H9 (cell line): ENCODE data around the gene MAP3K1. TPM values are rescaled to one million over a fixed set of nuclear protein-coding genes. Genes with fewer than 3 reads are reported as not detected.

Experiments
- DNase-seq: peaks from one replicate; pipeline ENCODE4 v3.0.0-alpha.2; 2017
- H2AFZ ChIP-seq: one replicate; pipeline ENCODE4 v1.6.1; 2013; ENCODE audit warnings: mild to moderate bottlenecking, low read length, control low read depth, moderate library complexity
- H2AK5ac ChIP-seq: 2 replicates; pipeline ENCODE4 v1.6.1; 2013; ENCODE audit warnings: low read length, control low read depth, mixed read lengths; ENCODE audit not compliant: insufficient read length
- H2BK120ac ChIP-seq: one replicate; pipeline ENCODE4 v1.6.1; 2013; ENCODE audit warnings: low read depth, mild to moderate bottlenecking, low read length, control low read depth, inconsistent platforms; ENCODE audit not compliant: poor library complexity, severe bottlenecking
- H2BK12ac ChIP-seq: 2 replicates; pipeline ENCODE4 v1.6.1; 2013; ENCODE audit warnings: low read length, control low read depth, mixed read lengths, low read depth; ENCODE audit not compliant: insufficient read length
- H2BK15ac ChIP-seq: 2 replicates; pipeline ENCODE4 v1.6.1; 2013; ENCODE audit warnings: low read depth, low read length, control low read depth
- H2BK20ac ChIP-seq: one replicate; pipeline ENCODE4 v1.6.1; 2013; ENCODE audit warnings: low read depth, mild to moderate bottlenecking, low read length, control low read depth, inconsistent platforms; ENCODE audit not compliant: poor library complexity, severe bottlenecking
- H2BK5ac ChIP-seq: 2 replicates; pipeline ENCODE4 v1.6.1; 2013; ENCODE audit warnings: low read length, control low read depth, mixed read lengths; ENCODE audit not compliant: insufficient read length
- H3K14ac ChIP-seq: 2 replicates; pipeline ENCODE4 v1.6.1; 2013; ENCODE audit warnings: low read length, control low read depth; ENCODE audit not compliant: insufficient read depth
- H3K18ac ChIP-seq: 2 replicates; pipeline ENCODE4 v1.6.1; 2013; ENCODE audit warnings: low read depth, mild to moderate bottlenecking, mixed read lengths, low read length, control low read depth; ENCODE audit not compliant: insufficient read length
- H3K23ac ChIP-seq: 2 replicates; pipeline ENCODE4 v1.6.1; 2013; ENCODE audit warnings: low read length, control low read depth, mixed read lengths, low read depth; ENCODE audit not compliant: insufficient read length
- H3K23me2 ChIP-seq: 2 replicates; pipeline ENCODE4 v1.6.1; 2013; ENCODE audit warnings: low read depth, mild to moderate bottlenecking, mixed read lengths, low read length, control low read depth; ENCODE audit not compliant: insufficient read length, poor library complexity, severe bottlenecking
- H3K27ac ChIP-seq: 2 replicates; pipeline ENCODE4 v1.5.1; 2013; ENCODE audit warnings: low read length, control low read depth, mixed read lengths, low read depth; ENCODE audit not compliant: insufficient read length
- H3K27me3 ChIP-seq: 2 replicates; pipeline ENCODE4 v1.6.1; 2013; ENCODE audit warnings: low read length, control low read depth, inconsistent platforms; ENCODE audit not compliant: insufficient read depth
- H3K4ac ChIP-seq: 2 replicates; pipeline ENCODE4 v1.6.1; 2013; ENCODE audit warnings: low read depth, mild to moderate bottlenecking, control low read depth, inconsistent platforms, low read length, moderate library complexity
- H3K4me1 ChIP-seq: 2 replicates; pipeline ENCODE4 v1.6.1; 2013; ENCODE audit warnings: low read length, control low read depth, inconsistent platforms; ENCODE audit not compliant: insufficient read depth
- H3K4me2 ChIP-seq: 2 replicates; pipeline ENCODE4 v1.6.1; 2013; ENCODE audit warnings: low read length, control low read depth, mixed read lengths; ENCODE audit not compliant: insufficient read length, insufficient read depth
- H3K56ac ChIP-seq: 2 replicates; pipeline ENCODE4 v1.6.1; 2013; ENCODE audit warnings: low read depth, mild to moderate bottlenecking, mixed read lengths, low read length, control low read depth; ENCODE audit not compliant: insufficient read length
- H3K79me1 ChIP-seq: 2 replicates; pipeline ENCODE4 v1.6.1; 2013; ENCODE audit warnings: low read depth, mild to moderate bottlenecking, moderate library complexity, low read length, control low read depth, inconsistent platforms; ENCODE audit not compliant: insufficient read depth, poor library complexity, severe bottlenecking
- H3K79me2 ChIP-seq: 2 replicates; pipeline ENCODE4 v1.6.1; 2013; ENCODE audit warnings: low read length, control low read depth, inconsistent platforms; ENCODE audit not compliant: insufficient read depth
- H3K9ac ChIP-seq: 2 replicates; pipeline ENCODE4 v1.6.1; 2013; ENCODE audit warnings: low read length, control low read depth, mixed read lengths; ENCODE audit not compliant: insufficient read length; ENCODE audit errors: extremely low read depth
- H3K9me3 ChIP-seq: one replicate; pipeline ENCODE4 v1.6.1; 2013; ENCODE audit warnings: low read depth, low read length, inconsistent platforms; ENCODE audit not compliant: control insufficient read depth
- H3T11ph ChIP-seq: one replicate; pipeline ENCODE4 v1.6.1; 2013; ENCODE audit warnings: mild to moderate bottlenecking, low read length, control low read depth, inconsistent platforms
- H4K20me1 ChIP-seq: one replicate; pipeline ENCODE4 v1.6.1; 2013; ENCODE audit not compliant: control insufficient read depth, insufficient read length, insufficient read depth
- H4K5ac ChIP-seq: 2 replicates; pipeline ENCODE4 v1.6.1; 2013; ENCODE audit warnings: low read depth, mild to moderate bottlenecking, mixed read lengths, low read length, control low read depth; ENCODE audit not compliant: insufficient read length
- H4K8ac ChIP-seq: replicated peaks from 2 replicates; pipeline ENCODE4 v1.6.1; 2013; ENCODE audit warnings: low read length, control low read depth, mixed read lengths, low read depth; ENCODE audit not compliant: insufficient read length
- H4K91ac ChIP-seq: 2 replicates; pipeline ENCODE4 v1.6.1; 2013; ENCODE audit warnings: low read depth, mild to moderate bottlenecking, moderate library complexity, mixed read lengths, low read length, control low read depth; ENCODE audit not compliant: insufficient read length
- H3K27ac Mint-ChIP-seq, 3 experiments: 2 replicates in 2 of 3; 3 replicates in 1 of 3; pipeline ENCODE4 v1.8.0; 2020 to 2021; ENCODE audit warnings: mixed read lengths in 3 of 3, mild to moderate bottlenecking in 1 of 3, moderate library complexity in 1 of 3
- H3K27me3 Mint-ChIP-seq: 2 replicates; pipeline ENCODE4 v1.8.0; 2021; ENCODE audit warnings: low read depth, mild to moderate bottlenecking, moderate library complexity, mixed read lengths
- H3K36me3 Mint-ChIP-seq, 3 experiments: 2 replicates in 2 of 3; 3 replicates in 1 of 3; pipeline ENCODE4 v1.8.0; 2020 to 2021; ENCODE audit warnings: low read depth in 3 of 3, mixed read lengths in 3 of 3; ENCODE audit not compliant: insufficient read depth in 1 of 3
- H3K4me1 Mint-ChIP-seq, 2 experiments: 2 replicates each; pipeline ENCODE4 v1.8.0; 2020; ENCODE audit warnings: mixed read lengths in 2 of 2
- H3K4me3 Mint-ChIP-seq, 2 experiments: 2 replicates in 1 of 2; 3 replicates in 1 of 2; pipeline ENCODE4 v1.8.0; 2020 to 2021; ENCODE audit warnings: mild to moderate bottlenecking in 2 of 2, mixed read lengths in 2 of 2, moderate library complexity in 1 of 2
- H3K9me3 Mint-ChIP-seq, 2 experiments: 2 replicates in 1 of 2; 3 replicates in 1 of 2; pipeline ENCODE4 v1.8.0; 2020; ENCODE audit warnings: mild to moderate bottlenecking in 2 of 2, mixed read lengths in 2 of 2, moderate library complexity in 1 of 2
- WGBS: extraction: QIAGEN DNeasy Blood & Tissue Kit; methylation state at CpG from one replicate; pipeline ENCODE4 v1.1.7; 2013; ENCODE audit warnings: missing lambda C conversion rate, low lambda C conversion rate, mixed read lengths; ENCODE audit not compliant: insufficient read length; ENCODE audit errors: extremely low coverage; 5-methylcytosine and 5-hydroxymethylcytosine counted together
- total RNA-seq: library from RNA; stranded (reverse); gene quantifications from 2 replicates; pipeline ENCODE4 v1.2.1, GENCODE V29; 2021
- TF ChIP-seq, protein P1 (sequence below): fragments of 200-600 bp; sonication (generic); conservative IDR thresholded peaks from 3 replicates; pipeline ENCODE4 v1.8.0; 2021; ENCODE audit warnings: antibody characterized with exemption, mild to moderate bottlenecking

The MAP3K1 gene
- total RNA-seq, 1 experiment from 2014 or later: 11.1 TPM

DNA sequence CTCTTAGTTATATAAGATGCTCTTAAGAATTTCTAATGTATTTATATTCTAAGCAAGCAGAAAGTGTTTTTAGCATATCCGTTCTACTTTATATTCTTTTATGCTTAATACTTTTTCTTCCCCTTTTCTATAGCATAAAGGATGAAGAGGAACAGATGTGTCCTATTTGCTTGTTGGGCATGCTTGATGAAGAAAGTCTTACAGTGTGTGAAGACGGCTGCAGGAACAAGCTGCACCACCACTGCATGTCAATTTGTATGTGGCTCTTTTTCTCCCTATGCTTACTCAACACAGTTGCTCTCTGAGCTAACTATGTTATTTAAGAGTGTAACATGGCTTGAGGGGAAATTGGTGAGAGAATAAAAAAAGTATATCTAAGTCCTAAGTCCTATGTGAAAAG lies 56.4 kb downstream of the MAP3K1 start:
- Histone ChIP-seq H3K56ac (no peak overlapping the region), H2BK5ac (no peak overlapping the region), H2BK15ac (no peak overlapping the region), H3K23me2 (no peaks in the 10 kb centered on the region), H4K8ac (no peak overlapping the region), H2AFZ (no peak overlapping the region), H3K4me2 (no peak overlapping the region), H2BK12ac (no peak overlapping the region), H2AK5ac (no peak overlapping the region), H4K5ac (no peak overlapping the region), H4K20me1 (no peaks in the 10 kb centered on the region), H3K23ac (no peak overlapping the region), H2BK20ac (no peak overlapping the region), H3K4me1 (no peaks in the 10 kb centered on the region), H3K27me3 (no peaks in the 10 kb centered on the region), H3K27ac (no peak overlapping the region), H3K9me3 (no peaks in the 10 kb centered on the region), H3K9ac (no peak overlapping the region), H3K18ac (no peak overlapping the region), H3K4ac (no peak overlapping the region), H3K79me1 (no peaks in the 10 kb centered on the region), H3K79me2 (no peaks in the 10 kb centered on the region), H3T11ph (no peak overlapping the region), H3K14ac (no peak overlapping the region), H2BK120ac (no peak overlapping the region), H4K91ac (no peak overlapping the region)
- H3K27me3 Mint-ChIP-seq: no peaks in the 10 kb centered on the region
- H3K4me3 Mint-ChIP-seq: no peak overlapping the region
- no CpG with 5 or more reads among the region's 2 CpGs for WGBS
- H3K9me3 Mint-ChIP-seq: no peaks in the 10 kb centered on the region
- no peaks in the 10 kb centered on the region for H3K4me1 Mint-ChIP-seq
- H3K36me3 Mint-ChIP-seq: peaks cover 3 to 24% (median 17%) of the 10 kb centered on the region in 3 experiments; a peak in 6 of 7 replicates
- DNase-seq: no peak
- TF ChIP-seq, protein P1, sequence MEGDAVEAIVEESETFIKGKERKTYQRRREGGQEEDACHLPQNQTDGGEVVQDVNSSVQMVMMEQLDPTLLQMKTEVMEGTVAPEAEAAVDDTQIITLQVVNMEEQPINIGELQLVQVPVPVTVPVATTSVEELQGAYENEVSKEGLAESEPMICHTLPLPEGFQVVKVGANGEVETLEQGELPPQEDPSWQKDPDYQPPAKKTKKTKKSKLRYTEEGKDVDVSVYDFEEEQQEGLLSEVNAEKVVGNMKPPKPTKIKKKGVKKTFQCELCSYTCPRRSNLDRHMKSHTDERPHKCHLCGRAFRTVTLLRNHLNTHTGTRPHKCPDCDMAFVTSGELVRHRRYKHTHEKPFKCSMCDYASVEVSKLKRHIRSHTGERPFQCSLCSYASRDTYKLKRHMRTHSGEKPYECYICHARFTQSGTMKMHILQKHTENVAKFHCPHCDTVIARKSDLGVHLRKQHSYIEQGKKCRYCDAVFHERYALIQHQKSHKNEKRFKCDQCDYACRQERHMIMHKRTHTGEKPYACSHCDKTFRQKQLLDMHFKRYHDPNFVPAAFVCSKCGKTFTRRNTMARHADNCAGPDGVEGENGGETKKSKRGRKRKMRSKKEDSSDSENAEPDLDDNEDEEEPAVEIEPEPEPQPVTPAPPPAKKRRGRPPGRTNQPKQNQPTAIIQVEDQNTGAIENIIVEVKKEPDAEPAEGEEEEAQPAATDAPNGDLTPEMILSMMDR: no peak
- no peak overlapping the region for H3K27ac Mint-ChIP-seq
